ENCODE measurements around the gene UBE2E2.
"Not testable (repeated sequence)": the region's sequence is repeated elsewhere in the genome, so short reads cannot be mapped to it uniquely, and the experiment has no call there.

UBE2E2 gene

DNA sequence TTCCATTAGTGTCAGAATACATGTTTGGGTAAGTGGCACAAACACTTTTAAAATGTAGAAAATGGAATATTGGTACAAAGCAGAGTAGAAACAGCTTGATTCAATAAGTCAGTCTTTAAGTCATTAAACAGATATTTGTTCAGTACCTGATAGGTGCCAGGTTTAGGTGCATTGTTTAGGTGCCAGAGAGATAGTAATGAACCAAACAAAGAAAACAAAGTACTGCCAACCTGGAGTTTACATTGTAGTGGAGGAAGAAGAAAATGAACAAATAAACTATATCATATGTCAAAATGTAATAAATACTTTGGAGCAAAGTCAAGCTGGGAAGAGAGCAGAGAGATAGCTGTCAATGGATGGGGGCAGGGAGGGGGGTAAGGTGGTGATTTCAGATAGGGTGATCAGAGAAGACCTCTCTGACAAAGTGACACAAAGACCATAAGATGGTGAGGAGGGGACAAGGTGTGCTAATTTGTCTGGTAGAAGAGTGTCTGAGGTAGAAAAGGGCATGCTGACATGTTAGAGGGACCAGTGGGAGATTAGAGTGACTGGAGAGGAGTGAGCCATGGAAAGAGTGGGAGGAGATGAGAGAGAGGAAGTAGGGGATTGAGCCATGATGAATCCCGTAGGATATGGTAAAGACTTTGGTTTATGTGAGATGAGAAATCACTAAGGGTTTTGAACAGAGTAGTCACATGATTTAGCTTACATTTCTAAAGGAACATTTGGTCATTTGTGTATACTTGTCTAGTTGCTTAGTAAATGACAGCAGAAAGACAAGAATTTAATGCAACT is 128.2 kb downstream of the UBE2E2 start:
- DNase-seq = no peak

DNA sequence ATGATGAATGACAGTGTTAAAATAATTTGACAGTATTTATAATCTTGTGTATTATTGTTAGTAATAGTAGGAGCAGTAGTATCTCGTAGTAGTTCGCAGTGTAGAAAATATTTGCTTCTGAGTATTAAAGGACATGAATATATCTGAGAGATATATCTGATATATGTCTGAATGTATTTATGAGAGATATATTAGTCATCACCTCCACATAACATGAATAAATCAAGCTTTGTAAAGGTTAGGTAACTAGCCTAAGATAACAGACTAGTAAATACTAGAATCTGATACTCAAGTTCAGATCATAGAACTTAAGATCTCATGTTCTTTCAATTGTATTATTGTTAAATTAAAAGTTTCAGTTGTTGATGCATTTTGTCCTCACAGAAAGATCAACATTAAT is 130.5 kb downstream of the UBE2E2 start:
- DNase-seq = no peak

DNA sequence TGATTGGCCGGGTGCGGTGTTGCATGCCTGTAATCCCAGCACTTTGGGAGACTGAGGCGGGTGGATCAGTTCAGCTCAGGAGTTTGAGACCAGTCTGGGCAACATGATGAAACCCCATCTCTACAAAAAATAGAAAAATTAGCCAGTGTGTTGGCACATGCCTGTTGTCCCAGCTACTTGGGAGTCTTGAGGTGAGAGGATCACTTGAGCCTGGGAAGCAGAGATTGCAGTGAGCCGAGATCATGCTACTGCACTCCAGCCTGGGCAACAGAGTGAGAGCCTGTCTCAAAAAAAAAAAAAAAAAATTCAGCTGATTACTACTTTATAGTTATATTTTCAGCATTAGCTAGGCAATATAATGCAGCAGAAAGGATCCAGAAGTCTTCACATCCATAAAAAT is 133.7 kb downstream of the UBE2E2 start:
- not testable (repeated sequence) for DNase-seq

DNA sequence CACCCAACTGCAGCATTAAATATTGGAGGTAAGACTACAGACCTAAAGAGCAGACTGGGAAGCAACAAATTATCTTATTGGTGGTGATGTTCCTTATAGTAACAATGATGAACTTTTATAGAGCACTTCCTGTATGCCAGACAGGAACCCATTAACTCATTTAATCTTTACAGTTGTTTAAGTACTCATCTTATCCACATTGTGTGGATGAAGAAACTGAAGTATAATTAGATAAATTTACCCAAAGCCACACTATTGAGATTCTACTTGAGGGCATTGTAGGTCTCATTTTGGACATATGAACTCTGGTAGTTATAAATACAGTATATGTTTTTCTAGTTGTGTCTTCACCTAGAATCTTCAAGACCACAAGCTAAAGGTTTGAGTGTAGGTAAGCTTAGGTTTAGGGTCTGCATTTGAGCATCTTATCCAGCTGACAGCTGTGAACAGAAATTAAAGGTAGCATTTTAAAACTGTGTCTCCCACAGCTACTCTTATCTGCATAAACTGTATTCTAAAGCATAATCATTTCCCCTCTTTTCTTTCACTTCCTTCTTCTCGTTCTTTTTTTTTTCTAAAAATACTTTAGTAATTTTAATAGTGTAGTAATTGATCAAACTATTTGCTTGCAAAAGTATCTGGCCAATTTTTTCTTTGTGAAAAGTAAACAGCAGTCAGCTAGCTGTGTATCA is 138.2 kb downstream of the UBE2E2 start:
- no peak for DNase-seq

DNA sequence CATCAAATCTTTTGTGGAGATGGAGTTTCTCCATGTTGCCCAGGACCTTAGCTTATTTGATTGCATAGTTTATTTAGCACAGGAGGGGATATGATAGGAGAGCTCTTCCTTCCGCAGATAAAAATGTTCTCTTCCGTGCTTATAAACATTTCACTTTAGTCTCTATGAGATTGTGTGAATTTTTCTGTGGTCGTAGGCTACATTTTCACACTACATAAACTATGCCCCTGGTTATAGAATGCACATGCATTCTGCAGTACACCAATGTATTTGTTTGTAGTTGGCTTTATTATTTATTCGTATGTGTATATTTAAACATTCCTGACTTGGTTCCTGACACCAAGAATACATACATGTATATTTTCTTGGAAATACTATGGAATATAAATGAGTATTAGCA is 139.2 kb downstream of the UBE2E2 start:
- DNase-seq = no peak

DNA sequence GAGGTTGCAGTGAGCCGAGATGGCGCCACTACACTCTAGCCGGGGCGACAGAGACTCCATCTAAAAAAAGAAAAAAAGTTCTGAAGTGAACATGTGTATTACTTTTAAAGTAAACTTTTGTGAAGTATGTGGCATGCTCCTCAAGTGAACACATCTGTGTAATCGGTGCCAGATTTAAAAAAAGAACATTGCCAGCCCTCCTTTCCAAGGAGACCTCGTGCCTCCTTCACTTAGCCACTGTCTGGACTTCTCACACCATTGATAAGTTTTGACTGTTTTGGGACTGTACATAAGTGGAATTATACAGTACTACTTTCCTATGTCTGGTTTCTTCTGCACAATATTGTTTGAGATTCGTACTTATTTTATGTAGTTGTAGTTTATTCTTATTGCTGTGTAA is 140.4 kb downstream of the UBE2E2 start:
- DNase-seq = no peak

DNA sequence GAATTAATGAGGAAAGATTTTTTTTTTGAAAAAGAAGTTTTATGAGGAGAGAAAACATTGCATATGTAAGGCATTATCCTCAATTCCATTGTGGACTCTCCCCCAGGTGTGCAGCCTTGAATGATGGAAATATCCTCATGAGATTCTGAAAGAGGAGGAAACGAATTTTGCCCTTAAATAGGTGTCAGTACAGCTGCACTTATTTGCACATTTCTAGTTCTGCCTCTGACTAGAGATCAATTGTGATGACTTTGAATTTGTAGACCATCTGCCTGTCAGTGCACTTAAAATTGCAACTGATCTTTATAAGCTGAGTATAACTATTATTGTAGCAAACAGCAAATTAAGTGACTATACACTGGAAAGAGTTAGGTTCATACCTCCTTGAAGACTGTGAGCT is 141.8 kb downstream of the UBE2E2 start:
- no peak for DNase-seq

DNA sequence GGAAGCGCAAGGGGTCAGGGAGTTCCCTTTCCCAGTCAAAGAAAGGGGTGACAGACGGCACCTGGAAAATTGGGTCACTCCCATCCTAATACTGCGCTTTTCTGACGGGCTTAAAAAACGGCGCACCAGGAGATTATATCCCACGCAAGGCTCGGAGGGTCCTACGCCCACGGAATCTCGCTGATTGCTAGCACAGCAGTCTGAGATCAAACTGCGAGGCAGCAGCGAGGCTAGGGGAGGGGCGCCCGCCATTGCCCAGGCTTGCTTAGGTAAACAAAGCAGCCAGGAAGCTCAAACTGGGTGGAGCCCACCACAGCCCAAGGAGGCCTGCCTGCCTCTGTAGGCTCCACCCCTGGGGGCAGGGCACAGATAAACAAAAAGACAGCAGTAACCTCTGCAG is 146.3 kb downstream of the UBE2E2 start:
- not testable (repeated sequence) for DNase-seq

DNA sequence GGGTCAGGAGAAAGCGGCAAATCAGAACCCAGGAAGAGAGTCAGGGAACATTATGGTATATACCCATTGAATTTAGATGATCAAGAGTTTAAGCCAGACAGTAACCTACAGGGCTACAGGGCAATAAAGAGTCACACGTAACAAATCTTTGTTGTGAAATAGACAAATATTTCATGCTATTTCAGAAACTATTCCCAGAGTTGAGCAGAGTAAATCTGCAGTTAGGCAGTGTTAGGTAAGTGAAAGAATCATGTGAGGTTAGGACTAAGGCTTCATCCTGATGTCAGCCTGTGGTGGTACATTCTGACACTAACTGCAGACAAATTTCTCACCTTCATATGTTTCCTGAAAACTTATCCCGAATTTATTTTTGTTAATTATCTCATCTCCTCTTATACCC is 153.0 kb downstream of the UBE2E2 start:
- DNase-seq = no peak

DNA sequence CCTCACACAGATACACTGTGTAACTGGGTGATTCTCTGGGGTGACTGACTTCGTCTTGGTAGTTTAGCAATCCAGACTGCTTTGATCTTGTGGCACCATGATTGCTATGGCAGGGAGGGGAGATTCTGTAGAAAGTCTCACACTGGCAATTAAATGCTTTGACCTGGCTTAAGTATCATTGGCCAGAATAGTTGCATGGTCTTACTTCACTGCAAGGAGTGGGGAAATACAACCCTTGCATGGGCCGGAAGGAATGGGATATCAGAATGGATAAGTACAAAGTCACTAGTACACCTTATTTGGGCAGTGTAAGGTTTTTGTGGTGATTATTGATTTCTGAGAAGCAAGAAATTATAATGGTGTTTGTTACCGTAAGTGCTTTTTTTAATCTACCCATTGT is 153.8 kb downstream of the UBE2E2 start:
- no peak for DNase-seq

DNA sequence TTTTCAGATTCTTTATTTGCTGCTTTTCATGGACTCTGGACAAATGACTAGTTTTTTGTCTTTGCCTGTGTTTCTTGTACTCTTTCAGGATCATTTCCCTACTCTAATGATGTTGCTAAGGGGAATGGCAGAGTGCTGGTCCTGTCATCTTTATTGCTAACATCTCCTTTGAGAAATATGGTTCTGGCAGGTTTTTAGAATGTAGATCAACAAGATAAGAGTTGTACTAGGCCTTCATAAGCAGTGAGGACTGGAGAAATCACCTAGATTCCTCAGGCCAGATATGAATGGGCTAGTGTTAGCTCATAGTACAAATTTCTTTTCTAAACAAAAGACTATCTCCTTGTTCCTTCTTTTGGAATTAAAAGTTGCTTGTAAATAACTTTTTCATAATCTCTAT is 156.0 kb downstream of the UBE2E2 start:
- no peak for DNase-seq

DNA sequence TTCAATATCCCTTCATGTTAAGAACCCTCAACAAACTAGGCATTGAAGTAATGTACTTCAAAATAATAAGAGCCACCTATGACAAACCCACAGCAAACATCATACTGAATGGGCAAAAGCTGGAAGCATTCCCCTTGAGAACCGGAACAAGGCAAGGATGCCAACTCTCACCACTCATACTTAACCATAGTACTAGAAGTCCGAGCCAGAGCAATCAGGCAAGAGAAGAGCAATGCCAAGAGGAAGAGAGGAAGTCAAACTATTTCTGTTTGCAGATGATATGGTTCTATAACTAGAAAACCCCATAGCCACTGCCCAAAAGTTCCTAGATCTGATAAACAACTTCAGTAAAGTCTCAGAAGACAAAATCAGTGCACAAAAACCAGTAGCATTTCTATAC is 161.9 kb downstream of the UBE2E2 start:
- DNase-seq = no peak

DNA sequence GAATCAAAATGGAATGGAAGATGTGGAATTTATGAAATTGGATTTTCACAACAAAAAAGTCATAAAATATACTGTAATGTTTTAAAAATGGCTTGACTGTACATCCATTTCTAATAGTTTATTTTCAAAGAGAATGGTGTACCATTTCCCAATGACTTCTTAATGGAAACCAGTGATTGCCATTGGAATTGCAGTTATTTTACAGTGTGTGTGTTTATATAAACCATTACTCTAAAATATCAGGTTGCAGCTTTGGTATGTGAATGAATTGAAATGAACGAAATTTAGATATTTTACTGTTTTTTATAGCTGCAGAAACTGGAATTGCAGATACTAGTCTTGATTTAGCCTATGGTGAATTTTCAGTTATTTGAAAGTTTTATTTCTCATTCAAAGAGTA is 165.6 kb downstream of the UBE2E2 start:
- no peak for DNase-seq

DNA sequence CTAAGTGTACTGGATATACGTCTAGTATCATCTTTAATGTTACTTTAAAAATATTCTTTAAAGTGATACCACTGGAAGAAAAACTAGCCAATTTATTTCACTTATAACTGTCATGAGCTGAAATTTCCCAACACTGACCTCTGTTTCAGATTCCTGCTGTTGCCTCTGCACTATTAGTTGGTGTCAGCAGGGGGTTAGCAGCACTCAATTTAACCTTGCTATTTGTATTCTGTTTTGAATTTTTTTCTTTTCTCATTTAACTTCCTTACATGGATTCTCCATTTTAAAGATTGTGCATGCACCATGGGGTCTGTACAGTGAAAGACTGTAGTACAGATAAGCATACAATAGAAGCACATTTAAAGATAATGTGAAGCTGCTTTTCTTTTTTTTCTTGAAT is 169.2 kb downstream of the UBE2E2 start:
- no peak for DNase-seq

DNA sequence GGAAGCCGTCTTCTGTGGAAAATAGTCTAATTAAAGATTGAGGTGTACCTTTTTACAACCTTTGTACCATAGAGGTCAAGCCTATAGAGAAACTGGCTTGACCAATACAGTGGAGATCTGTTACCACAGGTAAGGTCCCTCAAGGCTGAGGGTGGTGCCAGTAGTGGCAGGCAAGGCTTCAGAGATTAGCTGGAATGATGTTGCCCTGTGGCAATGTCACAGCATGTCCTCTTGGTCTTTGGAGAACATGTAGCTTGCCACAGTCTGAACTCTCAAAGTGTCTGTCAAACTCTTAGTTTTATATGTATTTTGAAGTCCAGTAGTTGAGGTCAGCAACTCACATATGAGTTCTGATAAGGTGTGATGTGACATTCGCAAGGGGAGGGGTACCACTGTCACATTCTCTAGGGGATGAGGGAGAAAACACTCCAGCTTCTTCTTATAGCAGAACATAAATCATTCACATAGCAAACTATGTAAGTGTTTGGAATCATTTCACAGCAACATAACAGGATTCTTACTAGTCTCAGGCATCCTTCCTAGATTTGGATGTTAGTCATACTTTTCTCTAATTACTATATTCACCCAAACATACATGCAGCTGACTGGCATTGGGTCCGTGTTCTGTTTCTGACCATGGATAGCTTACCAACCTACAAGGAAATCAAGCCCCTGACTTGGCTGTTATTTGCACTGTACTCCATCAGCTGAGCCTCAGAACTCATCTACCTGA is 173.6 kb downstream of the UBE2E2 start:
- no peak for DNase-seq

DNA sequence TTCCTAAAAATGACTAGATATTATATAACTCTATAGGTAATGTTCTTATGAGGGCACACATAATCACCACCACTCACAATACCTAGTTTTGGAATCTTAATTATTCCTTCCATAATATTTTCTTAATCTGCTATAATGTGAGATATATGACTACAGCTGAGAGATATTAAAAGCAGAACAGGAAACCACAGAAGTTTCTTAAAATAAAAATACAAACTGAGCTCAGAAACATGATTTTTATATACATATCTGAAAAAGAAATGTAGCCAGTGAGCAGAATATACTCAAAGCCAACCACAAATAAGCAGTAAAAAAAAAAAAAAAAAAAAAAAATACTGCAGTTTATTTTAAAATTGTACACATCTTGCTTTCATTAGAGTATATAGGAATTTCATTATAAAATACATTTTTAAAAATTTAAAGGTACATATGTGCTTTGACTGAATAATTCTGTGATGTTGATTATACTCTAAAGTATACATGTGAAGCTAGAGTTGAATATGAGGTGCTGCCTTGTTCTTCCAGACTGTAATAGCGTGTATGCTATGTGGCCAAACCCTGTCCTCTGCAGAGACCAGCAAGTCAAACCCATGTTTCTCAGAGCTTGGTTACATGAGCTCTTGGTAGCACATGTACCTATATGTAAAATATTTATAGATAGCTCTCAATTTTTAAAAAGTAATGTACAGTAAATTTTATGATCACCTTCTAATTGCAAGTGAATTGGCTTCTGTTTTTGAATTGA is 175.0 kb downstream of the UBE2E2 start:
- DNase-seq = no peak

DNA sequence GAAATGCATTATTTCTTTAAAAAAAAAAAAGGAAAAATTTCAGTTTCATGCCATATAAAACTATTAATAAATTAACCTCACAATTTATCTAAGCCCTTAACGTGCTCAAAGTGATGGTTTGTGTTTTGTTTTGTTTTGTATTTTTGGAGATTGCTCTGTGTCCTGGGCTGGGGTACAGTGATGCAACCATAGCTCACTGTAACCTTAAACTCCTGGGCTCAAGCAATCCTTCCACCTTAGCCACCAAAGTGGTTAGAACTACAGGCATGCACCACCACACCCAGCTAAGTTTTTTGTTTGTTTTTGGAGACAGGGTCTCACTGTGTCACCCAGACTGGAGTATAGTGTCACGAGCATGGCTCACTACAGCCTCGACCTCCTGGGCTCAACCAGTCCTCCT is 180.7 kb downstream of the UBE2E2 start:
- DNase-seq = no peak

DNA sequence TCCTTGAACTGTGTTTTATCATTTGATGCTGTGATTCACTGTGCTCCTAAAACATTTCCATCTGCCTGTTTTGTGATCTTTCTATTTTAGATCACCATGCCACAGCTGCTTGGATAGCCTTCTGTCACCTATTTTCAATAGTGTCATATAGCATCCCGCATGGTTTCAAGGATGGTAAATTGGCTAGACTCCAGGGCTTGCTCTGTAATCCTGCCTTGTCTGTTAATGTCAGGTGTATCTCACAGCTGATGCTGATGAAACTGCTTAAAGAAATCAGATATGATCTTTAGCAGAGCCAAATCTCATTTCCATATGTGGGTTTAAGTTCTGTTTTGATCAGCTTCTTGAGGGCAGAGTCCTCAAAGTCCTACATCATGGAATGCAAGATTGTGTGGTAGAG is 182.2 kb downstream of the UBE2E2 start:
- no peak for DNase-seq

DNA sequence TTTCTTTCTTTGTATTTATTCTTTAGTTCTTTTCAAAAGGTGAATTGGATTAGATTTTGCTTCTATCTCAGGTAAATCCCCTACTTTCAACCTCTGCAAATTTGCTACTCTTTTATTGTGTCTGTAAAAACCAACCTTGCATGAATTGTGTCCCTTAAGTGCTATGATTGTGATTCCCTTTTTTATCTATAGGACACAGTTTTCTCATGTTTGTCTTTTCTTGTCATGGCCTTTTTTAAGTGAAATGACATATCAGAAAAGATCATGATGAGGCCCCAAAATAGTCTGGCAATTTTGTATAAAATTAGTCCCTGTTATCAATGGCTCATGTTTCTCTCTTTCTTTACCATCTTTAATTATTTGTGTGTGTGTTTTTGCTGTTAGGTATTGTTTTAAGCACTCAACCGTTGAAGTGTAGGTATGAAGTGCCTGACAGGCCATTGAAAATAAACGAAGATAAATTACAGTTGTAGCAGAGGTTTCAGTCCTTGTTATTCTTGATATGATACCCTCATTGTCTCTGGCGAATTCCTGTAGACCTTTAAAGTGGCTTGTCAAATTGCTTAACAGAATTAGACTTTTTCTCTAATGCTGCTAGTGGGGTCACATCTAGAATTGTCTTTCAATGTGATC is 184.3 kb downstream of the UBE2E2 start:
- DNase-seq = no peak

DNA sequence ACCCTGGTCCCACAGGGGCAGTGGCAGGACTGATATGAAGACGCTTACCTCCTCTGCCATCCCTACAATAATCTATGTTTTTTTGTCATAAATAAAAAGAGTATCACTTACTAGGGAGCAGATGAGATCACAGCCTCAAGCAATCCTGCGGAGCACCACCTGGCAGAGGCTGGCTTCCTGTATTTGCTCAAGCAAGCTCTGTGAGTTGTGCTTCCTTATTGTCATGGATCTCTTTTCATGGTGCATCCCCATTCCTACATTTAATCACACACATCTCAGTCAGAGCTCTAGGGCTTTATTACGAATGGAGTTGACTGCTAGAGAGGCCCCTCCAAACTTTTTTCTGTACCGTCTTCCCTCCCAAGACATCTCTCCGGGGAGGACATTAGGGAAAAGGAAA is 186.0 kb downstream of the UBE2E2 start:
- no peak for DNase-seq

DNA sequence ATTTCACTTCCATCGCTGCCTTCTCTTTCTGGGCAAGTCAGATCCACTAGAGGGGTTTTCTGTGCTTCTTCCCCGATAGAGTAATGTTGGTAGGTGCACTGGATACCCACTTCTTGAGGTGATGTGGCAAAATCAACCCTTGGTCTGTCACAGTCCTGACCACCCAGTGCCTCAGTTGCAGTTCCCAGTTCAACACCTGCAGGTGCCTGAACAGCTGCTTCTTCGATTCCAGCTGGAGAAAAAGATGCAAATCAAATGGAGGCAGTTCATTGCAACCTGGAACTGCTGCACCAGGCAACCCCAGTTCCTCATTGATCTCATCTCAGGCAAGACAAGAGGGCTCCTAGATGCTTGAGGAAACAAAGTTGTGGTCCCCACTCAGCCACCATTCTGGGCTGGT is 186.6 kb downstream of the UBE2E2 start:
- no peak for DNase-seq

DNA sequence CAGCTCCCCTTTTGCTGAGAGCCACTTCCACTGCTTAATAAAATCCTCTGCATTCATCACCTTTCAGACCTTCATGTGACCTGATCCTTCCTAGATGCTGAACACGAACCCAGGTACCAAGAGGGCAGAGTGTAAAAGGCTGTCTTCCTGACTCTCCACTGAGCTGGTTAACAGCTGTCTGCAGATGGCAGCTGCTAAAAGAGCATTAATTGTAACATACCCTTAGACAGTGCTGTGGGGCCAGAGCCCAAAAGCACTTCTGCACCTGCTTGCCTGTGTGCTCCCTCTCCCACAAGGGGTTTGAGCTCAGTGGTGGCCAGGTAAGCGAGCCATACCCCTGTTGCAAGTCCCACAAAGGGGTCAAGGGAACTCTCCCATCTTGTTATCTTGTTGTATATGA is 187.3 kb downstream of the UBE2E2 start:
- DNase-seq = no peak
